Measurements from ENCODE around the gene CYP27B1. TPM values are rescaled to one million over a fixed set of nuclear protein-coding genes. Genes with fewer than 3 reads are reported as not detected.

Gene CYP27B1
- total and polyA plus RNA-seq, 2 experiments from 2014 or later = 1.1 to 2.7 TPM

- ATAC-seq (peak; percentile 86), DNase-seq (ENCODE audit: low spot score) (peak; percentile 96)
- Mint-ChIP-seq H3K27me3 (ENCODE audit: insufficient read depth, low read depth, poor library complexity) (peaks cover 80% of the 10 kb centered on the region), H3K4me1 (peaks cover 15% of the 10 kb centered on the region), H3K36me3 (ENCODE audit: low read depth) (no peaks in the 10 kb centered on the region; the same call in 2 of the 3 replicates), H3K9me3 (no peaks in the 10 kb centered on the region), H3K4me3 (peak overlapping the region; percentile 89), H3K27ac (no peak overlapping the region)
- Histone ChIP-seq H3K9me2 (ENCODE audit: insufficient read depth) (no peaks in the 10 kb centered on the region), H3F3A (replicated peaks; ENCODE audit: low read depth) (no peaks in the 10 kb centered on the region), H3K36me3 (ENCODE audit: insufficient read depth) (no peaks in the 10 kb centered on the region), H3K4me2 (peak overlapping the region; percentile 88), H3K4me1 (ENCODE audit: insufficient read depth) (no peaks in the 10 kb centered on the region), H3K27me3 (ENCODE audit: insufficient read depth) (peaks cover 84% of the 10 kb centered on the region), H4K20me1 (replicated peaks; ENCODE audit: insufficient read depth) (no peaks in the 10 kb centered on the region; the same call in 1 of the 2 replicates), H3K79me2 (replicated peaks; ENCODE audit: insufficient read depth) (no peaks in the 10 kb centered on the region), H3K27ac (ENCODE audit: low read depth) (no peak overlapping the region), H3K4me3 (peak overlapping the region; percentile 71), H2AFZ (peak overlapping the region; percentile 94)
- no peak for TF ChIP-seq NANOG (IDR thresholded peaks at IDR 0.05; ENCODE audit: borderline replicate concordance)
- peak; percentile 52 for TF ChIP-seq EZH2 (IDR thresholded peaks at IDR 0.05; ENCODE audit: low read depth, unreplicated experiment)
- peak; percentile 26 for TF ChIP-seq REST (IDR thresholded peaks at IDR 0.05; ENCODE audit: unreplicated experiment)
- no peak for TF ChIP-seq STAT1 (IDR thresholded peaks at IDR 0.05; ENCODE audit: unreplicated experiment)
- TF ChIP-seq POLR2AphosphoS5 (IDR thresholded peaks at IDR 0.05; ENCODE audit: low read depth) = no peak
- TF ChIP-seq CTCF (conservative IDR thresholded peaks at IDR 0.05; ENCODE audit: low read depth in 2 of 2) = peak; percentile 78 to 87
Measured at GRCh38 chr12:57726151-57726883, 40.6 kb downstream of the CYP27B1 start.

GRCh38 chr12:57725851-57726150 is 41.1 kb downstream of the CYP27B1 start:
- H3K4me3 ChIP-seq = peak overlapping the region; percentile 71
- no peaks in the 10 kb centered on the region for H3F3A ChIP-seq (replicated peaks; ENCODE audit: low read depth)
- H3K4me3 Mint-ChIP-seq = peak overlapping the region; percentile 89
- H3K36me3 ChIP-seq (ENCODE audit: insufficient read depth) = no peaks in the 10 kb centered on the region
- H3K27me3 Mint-ChIP-seq (ENCODE audit: insufficient read depth, low read depth, poor library complexity) = peaks cover 75% of the 10 kb centered on the region
- peak overlapping the region; percentile 88 for H3K4me2 ChIP-seq
- peaks cover 78% of the 10 kb centered on the region for H3K27me3 ChIP-seq (ENCODE audit: insufficient read depth)
- H3K36me3 Mint-ChIP-seq (ENCODE audit: low read depth) = no peaks in the 10 kb centered on the region; the same call in 2 of the 3 replicates
- H3K4me1 Mint-ChIP-seq = peaks cover 15% of the 10 kb centered on the region
- no peaks in the 10 kb centered on the region; the same call in 1 of the 2 replicates for H4K20me1 ChIP-seq (replicated peaks; ENCODE audit: insufficient read depth)
- H3K79me2 ChIP-seq (replicated peaks; ENCODE audit: insufficient read depth) = no peaks in the 10 kb centered on the region
- peak; percentile 6 for ATAC-seq
- H3K4me1 ChIP-seq (ENCODE audit: insufficient read depth) = no peaks in the 10 kb centered on the region
- no peaks in the 10 kb centered on the region for H3K9me3 Mint-ChIP-seq
- no peak overlapping the region for H3K27ac Mint-ChIP-seq
- H3K9me2 ChIP-seq (ENCODE audit: insufficient read depth) = no peaks in the 10 kb centered on the region
- DNase-seq (ENCODE audit: low spot score) = no peak
- H2AFZ ChIP-seq = peak overlapping the region; percentile 94
- no peak overlapping the region for H3K27ac ChIP-seq (ENCODE audit: low read depth)
- TF ChIP-seq ZNF114 (CRISPR knock-in tag; IDR thresholded peaks at IDR 0.05) (no peak), NANOG (IDR thresholded peaks at IDR 0.05; ENCODE audit: borderline replicate concordance) (no peak), JUNB (IDR thresholded peaks at IDR 0.05; ENCODE audit: unreplicated experiment) (no peak), REST (IDR thresholded peaks at IDR 0.05; ENCODE audit: unreplicated experiment) (no peak)
